Skeletal muscle tissue (tissue), 4 donors: ENCODE results near the gene NCS1. TPM values are rescaled to one million over a fixed set of nuclear protein-coding genes. Genes with fewer than 3 reads are reported as not detected.

Experiments used
- H3K27ac ChIP-seq: one replicate; pipeline ENCODE4 v1.7.0; 2013; ENCODE audit warnings: mild to moderate bottlenecking, low read depth, low read length, inconsistent platforms
- H3K27me3 ChIP-seq, 3 donors: one replicate each; pipeline ENCODE4 v1.7.0; 2013; ENCODE audit warnings: low read length in 3 of 3; ENCODE audit not compliant: control insufficient read depth in 3 of 3, insufficient read depth in 3 of 3
- H3K36me3 ChIP-seq, 3 donors: one replicate each; pipeline ENCODE4 v1.7.0; 2013; ENCODE audit warnings: low read length in 3 of 3; ENCODE audit not compliant: control insufficient read depth in 3 of 3, insufficient read depth in 3 of 3
- H3K4me1 ChIP-seq, 3 donors: one replicate each; pipeline ENCODE4 v1.7.0; 2013; ENCODE audit warnings: low read length in 3 of 3, mild to moderate bottlenecking in 3 of 3; ENCODE audit not compliant: control insufficient read depth in 3 of 3, insufficient read depth in 3 of 3
- H3K4me3 ChIP-seq, 3 donors: one replicate each; pipeline ENCODE4 v1.7.0; 2013; ENCODE audit warnings: low read length in 3 of 3
- H3K9ac ChIP-seq, 3 donors: one replicate each; pipeline ENCODE4 v1.7.0; 2013; ENCODE audit warnings: low read length in 3 of 3, mild to moderate bottlenecking in 3 of 3, moderate library complexity in 2 of 3, low read depth in 1 of 3
- H3K9me3 ChIP-seq, 3 donors: one replicate each; pipeline ENCODE4 v1.7.0; 2013; ENCODE audit warnings: low read length in 3 of 3; ENCODE audit not compliant: control insufficient read depth in 3 of 3
- total RNA-seq: library from RNA; depleted of rRNA; stranded (reverse); fragments of >200 nt; gene quantifications from one replicate; pipeline ENCODE4 v1.2.3, GENCODE V29; 2014
- donor health status: Osteomylitis.

NCS1 gene
- total RNA-seq, 1 donor from 2014 or later = 19.3 TPM

- no peak overlapping the region for H3K9ac ChIP-seq
- H3K36me3 ChIP-seq = peaks cover 0 to 2% (median 0%) of the 10 kb centered on the region in 3 donors
- no peaks in the 10 kb centered on the region for H3K9me3 ChIP-seq
- peaks cover 0 to 3% (median 0%) of the 10 kb centered on the region in 3 donors for H3K27me3 ChIP-seq
- H3K4me3 ChIP-seq = no peak overlapping the region
- H3K4me1 ChIP-seq = no peaks in the 10 kb centered on the region
- no peak overlapping the region for H3K27ac ChIP-seq
Observed at GRCh38 chr9:130215341-130216119, 43.3 kb downstream of the NCS1 start.

- Histone ChIP-seq H3K9me3 (no peaks in the 10 kb centered on the region), H3K4me1 (no peaks in the 10 kb centered on the region), H3K4me3 (no peak overlapping the region), H3K27me3 (peaks cover 0 to 3% (median 0%) of the 10 kb centered on the region in 3 donors), H3K36me3 (peaks cover 0 to 2% (median 0%) of the 10 kb centered on the region in 3 donors), H3K9ac (no peak overlapping the region), H3K27ac (no peak overlapping the region)
Observed at GRCh38 chr9:130217838-130218237, 45.6 kb downstream of the NCS1 start.

DNA sequence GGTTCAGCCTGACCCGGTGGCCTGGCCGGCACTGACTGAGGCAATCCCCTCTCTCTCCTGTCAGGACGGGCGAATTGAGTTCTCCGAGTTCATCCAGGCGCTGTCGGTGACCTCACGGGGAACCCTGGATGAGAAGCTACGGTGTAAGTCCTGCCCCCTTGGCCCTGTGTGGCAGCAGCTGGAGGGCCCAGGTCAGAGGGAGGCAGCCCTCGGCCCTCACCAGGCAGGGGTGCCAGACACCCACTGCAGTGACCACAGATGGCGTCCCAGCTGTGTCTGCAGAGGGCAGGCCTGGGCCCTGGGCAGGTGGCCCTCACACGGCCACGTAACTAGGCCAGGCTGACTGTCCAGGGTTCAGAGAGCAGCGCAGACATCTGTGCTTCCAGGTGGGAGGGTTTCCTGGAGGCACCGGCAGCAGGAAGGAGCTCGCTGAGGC lies 47.5 kb downstream of the NCS1 start:
- no peak overlapping the region for H3K4me3 ChIP-seq
- H3K27me3 ChIP-seq = peaks cover 0 to 3% (median 0%) of the 10 kb centered on the region in 3 donors
- H3K9ac ChIP-seq = no peak overlapping the region
- no peak overlapping the region for H3K27ac ChIP-seq
- H3K36me3 ChIP-seq = peaks cover 0 to 2% (median 0%) of the 10 kb centered on the region in 3 donors
- H3K9me3 ChIP-seq = no peaks in the 10 kb centered on the region
- H3K4me1 ChIP-seq = no peaks in the 10 kb centered on the region

- Histone ChIP-seq H3K27ac (no peak overlapping the region), H3K36me3 (peaks cover 0 to 2% (median 0%) of the 10 kb centered on the region in 3 donors)
Observed at GRCh38 chr9:130220352-130220751, 48.1 kb downstream of the NCS1 start.

DNA sequence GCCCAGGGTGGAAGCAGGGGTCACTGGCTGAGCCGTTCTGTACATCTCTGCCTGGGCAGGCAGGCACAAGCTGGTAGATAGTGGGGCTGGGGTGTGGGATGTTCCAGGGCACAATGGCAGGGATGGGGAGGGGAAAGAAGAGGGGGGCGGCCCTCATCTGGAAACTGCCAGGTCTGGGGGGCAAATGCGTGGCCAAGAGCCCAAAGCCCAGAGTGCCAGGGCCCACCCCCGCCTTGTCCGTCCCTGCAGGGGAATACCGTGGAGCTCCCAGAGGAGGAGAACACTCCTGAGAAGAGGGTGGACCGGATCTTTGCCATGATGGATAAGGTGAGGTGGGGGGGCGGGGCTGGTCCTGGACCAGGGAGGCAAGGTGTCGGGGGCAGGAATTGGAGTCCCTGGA lies 50.6 kb downstream of the NCS1 start:
- no peak overlapping the region for H3K4me3 ChIP-seq
- peaks cover 0 to 3% (median 2%) of the 10 kb centered on the region in 3 donors for H3K36me3 ChIP-seq
- H3K27me3 ChIP-seq = peaks cover 0 to 3% (median 0%) of the 10 kb centered on the region in 3 donors

More at GRCh38 chr9:130220352-130220751, 48.1 kb downstream of the NCS1 start:
- Histone ChIP-seq H3K4me1 (no peaks in the 10 kb centered on the region), H3K27me3 (peaks cover 0 to 3% (median 0%) of the 10 kb centered on the region in 3 donors), H3K9me3 (no peaks in the 10 kb centered on the region), H3K4me3 (no peak overlapping the region), H3K9ac (no peak overlapping the region)

DNA sequence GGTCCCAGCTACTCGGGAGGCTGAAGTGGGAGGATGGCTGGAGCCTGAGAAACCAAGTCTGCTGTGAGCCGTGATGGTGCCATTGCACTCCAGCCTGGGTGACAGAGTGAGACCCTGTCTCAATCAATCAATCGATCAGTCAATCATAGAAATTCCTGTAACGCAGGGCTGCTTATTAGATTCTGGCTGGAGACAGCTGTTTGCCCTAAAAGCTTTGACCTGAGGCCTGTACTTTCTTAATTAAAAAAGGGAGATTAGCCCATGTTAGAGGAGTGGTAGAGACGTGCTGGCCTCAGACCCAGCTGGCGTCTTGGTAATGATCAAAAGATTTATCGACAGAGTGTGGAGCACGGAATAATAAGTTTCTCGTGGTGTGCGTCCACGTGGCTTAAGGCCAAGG lies 52.9 kb downstream of the NCS1 start:
- no peak overlapping the region for H3K4me3 ChIP-seq
- H3K9me3 ChIP-seq = peaks cover 4 to 9% (median 5%) of the 10 kb centered on the region in 3 donors
- H3K36me3 ChIP-seq = peaks cover 0 to 3% (median 0%) of the 10 kb centered on the region in 3 donors
- no peaks in the 10 kb centered on the region for H3K27me3 ChIP-seq
- H3K9ac ChIP-seq = no peak overlapping the region
- H3K27ac ChIP-seq = no peak overlapping the region
- no peaks in the 10 kb centered on the region for H3K4me1 ChIP-seq

More for the DNA sequence above, 50.6 kb downstream of the NCS1 start:
- Histone ChIP-seq H3K4me1 (no peaks in the 10 kb centered on the region), H3K9me3 (peaks cover 2 to 4% (median 4%) of the 10 kb centered on the region in 3 donors), H3K9ac (no peak overlapping the region), H3K27ac (no peak overlapping the region)

DNA sequence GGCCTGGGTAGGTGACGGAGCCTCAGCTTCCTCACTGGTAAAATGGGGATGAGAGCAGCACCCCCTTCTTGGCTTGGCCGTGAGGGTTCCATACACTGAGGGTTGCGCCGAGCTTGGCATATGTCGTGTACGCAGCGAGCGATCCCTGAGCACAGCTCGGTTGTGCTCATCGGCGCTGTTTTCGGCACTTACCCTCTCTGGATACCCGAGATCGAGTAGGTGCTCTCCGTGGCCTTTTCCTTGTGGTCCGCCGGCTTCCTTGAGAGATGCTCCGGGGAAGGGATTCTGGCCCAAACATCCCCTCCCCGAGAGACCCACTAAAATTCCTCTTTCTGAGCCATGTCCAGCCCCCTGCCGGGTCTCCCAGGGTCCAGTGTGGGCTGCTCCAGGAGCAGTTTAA lies 53.4 kb downstream of the NCS1 start:
- no peak overlapping the region for H3K4me3 ChIP-seq
- H3K9ac ChIP-seq = no peak overlapping the region
- peaks cover 0 to 3% (median 0%) of the 10 kb centered on the region in 3 donors for H3K36me3 ChIP-seq
- H3K4me1 ChIP-seq = no peaks in the 10 kb centered on the region
- peaks cover 4 to 9% (median 5%) of the 10 kb centered on the region in 3 donors for H3K9me3 ChIP-seq
- H3K27ac ChIP-seq = no peak overlapping the region
- no peaks in the 10 kb centered on the region for H3K27me3 ChIP-seq

GRCh38 chr9:130226112-130226511 lies 53.9 kb downstream of the NCS1 start:
- Histone ChIP-seq H3K36me3 (peaks cover 0 to 3% (median 0%) of the 10 kb centered on the region in 3 donors), H3K4me1 (no peaks in the 10 kb centered on the region), H3K4me3 (no peak overlapping the region), H3K27me3 (no peaks in the 10 kb centered on the region), H3K9ac (no peak overlapping the region), H3K9me3 (peaks cover 4 to 9% (median 5%) of the 10 kb centered on the region in 3 donors), H3K27ac (no peak overlapping the region)

GRCh38 chr9:130227833-130228232 lies 55.6 kb downstream of the NCS1 start:
- H3K4me1 ChIP-seq = no peaks in the 10 kb centered on the region
- peaks cover 0 to 3% (median 0%) of the 10 kb centered on the region in 3 donors for H3K36me3 ChIP-seq
- H3K9me3 ChIP-seq = peaks cover 4 to 9% (median 5%) of the 10 kb centered on the region in 3 donors
- H3K27ac ChIP-seq = no peak overlapping the region
- no peak overlapping the region for H3K4me3 ChIP-seq
- no peak overlapping the region for H3K9ac ChIP-seq
- H3K27me3 ChIP-seq = no peaks in the 10 kb centered on the region

GRCh38 chr9:130229759-130230158 lies 57.6 kb downstream of the NCS1 start:
- H3K27me3 ChIP-seq = no peaks in the 10 kb centered on the region
- H3K27ac ChIP-seq = no peak overlapping the region
- no peak overlapping the region for H3K4me3 ChIP-seq
- H3K36me3 ChIP-seq = peaks cover 0 to 3% (median 0%) of the 10 kb centered on the region in 3 donors
- H3K9me3 ChIP-seq = peaks cover 4 to 9% (median 5%) of the 10 kb centered on the region in 3 donors
- no peaks in the 10 kb centered on the region for H3K4me1 ChIP-seq
- no peak overlapping the region for H3K9ac ChIP-seq
